Adrenal gland (tissue), 5 donors: ENCODE measurements around the gene RASA3.

ENCODE experiments used
- POLR2A ChIP-seq, 2 donors: fragments of 450-650 bp; IDR thresholded peaks; one replicate each; pipeline ENCODE4 v1.6.1; 2017; ENCODE audit warnings: antibody characterized with exemption in 2 of 2, mild to moderate bottlenecking in 2 of 2, moderate library complexity in 1 of 2
- TF ChIP-seq, protein P1 (sequence below), 6 experiments: fragments of 450-650 bp in 4 of 6; fragments of 200-600 bp in 2 of 6; sonication (generic) in 1 of 6; IDR thresholded peaks; 1 replicate in 5 of 6; 2 replicates in 1 of 6; pipeline versions ENCODE4 v1.5.1 to v1.8.0; 2016 to 2021; ENCODE audit warnings: antibody characterized with exemption in 6 of 6, mild to moderate bottlenecking in 2 of 6, moderate library complexity in 1 of 6
- donor health status: DM: no; HTN: no; CAD: no.

- TF ChIP-seq, protein P1, sequence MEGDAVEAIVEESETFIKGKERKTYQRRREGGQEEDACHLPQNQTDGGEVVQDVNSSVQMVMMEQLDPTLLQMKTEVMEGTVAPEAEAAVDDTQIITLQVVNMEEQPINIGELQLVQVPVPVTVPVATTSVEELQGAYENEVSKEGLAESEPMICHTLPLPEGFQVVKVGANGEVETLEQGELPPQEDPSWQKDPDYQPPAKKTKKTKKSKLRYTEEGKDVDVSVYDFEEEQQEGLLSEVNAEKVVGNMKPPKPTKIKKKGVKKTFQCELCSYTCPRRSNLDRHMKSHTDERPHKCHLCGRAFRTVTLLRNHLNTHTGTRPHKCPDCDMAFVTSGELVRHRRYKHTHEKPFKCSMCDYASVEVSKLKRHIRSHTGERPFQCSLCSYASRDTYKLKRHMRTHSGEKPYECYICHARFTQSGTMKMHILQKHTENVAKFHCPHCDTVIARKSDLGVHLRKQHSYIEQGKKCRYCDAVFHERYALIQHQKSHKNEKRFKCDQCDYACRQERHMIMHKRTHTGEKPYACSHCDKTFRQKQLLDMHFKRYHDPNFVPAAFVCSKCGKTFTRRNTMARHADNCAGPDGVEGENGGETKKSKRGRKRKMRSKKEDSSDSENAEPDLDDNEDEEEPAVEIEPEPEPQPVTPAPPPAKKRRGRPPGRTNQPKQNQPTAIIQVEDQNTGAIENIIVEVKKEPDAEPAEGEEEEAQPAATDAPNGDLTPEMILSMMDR (IDR thresholded peaks at IDR 0.05): no peak
- TF ChIP-seq POLR2A (IDR thresholded peaks at IDR 0.05): no peak
These were observed 82.8 kb downstream of the RASA3 start for GRCh38 chr13:114049626-114050101.
